Hematopoietic multipotent progenitor cell (in vitro differentiated cells): Measurements from ENCODE around the gene IFITM5. TPM values are rescaled to one million over a fixed set of nuclear protein-coding genes. Genes with fewer than 3 reads are reported as not detected.

Source experiments
- small RNA-seq: library from RNA; depleted of rRNA; stranded (forward); fragments of <200 nt; gene quantifications from one replicate; pipeline ENCODE3, GENCODE V24; 2012
- total RNA-seq: library from RNA; depleted of rRNA; stranded (reverse); fragments of >200 nt; gene quantifications from one replicate; pipeline ENCODE4 v1.2.3, GENCODE V29; 2012

Gene IFITM5
- total RNA-seq, 1 donor: not detected

Small RNA genes lying within 50 kb of the gene (small RNA-seq; reads per million reads assigned to genes)
- gene AC136475.6: not detected

Other genes starting within 250 kb of the IFITM5 start
- gene SCGB1C1, start 106.4 kb downstream of the IFITM5 start, total RNA-seq: not detected
- 27.2 TPM for gene BET1L, start 92.1 kb downstream of the IFITM5 start, total RNA-seq
- 97.5 TPM for gene RIC8A, start 91.8 kb downstream of the IFITM5 start, total RNA-seq
- 17.8 TPM for gene SIRT3, start 63.2 kb downstream of the IFITM5 start, total RNA-seq
- 73.2 TPM for gene PSMD13, start 62.5 kb downstream of the IFITM5 start, total RNA-seq
- gene NLRP6, start 21.1 kb downstream of the IFITM5 start, total RNA-seq: 0.54 TPM
- gene PGGHG, start 10.4 kb downstream of the IFITM5 start, total RNA-seq: 35.3 TPM
- gene IFITM2, start 8.3 kb upstream of the IFITM5 start, total RNA-seq: 200 TPM
- 78.1 TPM for gene IFITM1, start 14.5 kb upstream of the IFITM5 start, total RNA-seq
- 50.6 TPM for gene IFITM3, start 21.3 kb upstream of the IFITM5 start, total RNA-seq
- gene B4GALNT4, start 70.0 kb upstream of the IFITM5 start, total RNA-seq: 3.5 TPM
- gene PKP3, start 94.7 kb upstream of the IFITM5 start, total RNA-seq: 0.27 TPM
- gene SIGIRR, start 115.5 kb upstream of the IFITM5 start, total RNA-seq: 75.7 TPM
- gene ANO9, start 142.5 kb upstream of the IFITM5 start, total RNA-seq: 7.0 TPM
- 42.3 TPM for gene PTDSS2, start 150.8 kb upstream of the IFITM5 start, total RNA-seq
- gene RNH1, start 207.7 kb upstream of the IFITM5 start, total RNA-seq: 165 TPM
- gene HRAS, start 236.1 kb upstream of the IFITM5 start, total RNA-seq: 22.1 TPM
- gene LRRC56, start 238.0 kb upstream of the IFITM5 start, total RNA-seq: 3.5 TPM